GM18520 (cell line): ENCODE results near the gene IGSF10.

Experiments used
- ATAC-seq: cut with Tn5 transposase; IDR thresholded peaks from one replicate; pipeline ENCODE4 v1.9.1; 2021; ENCODE audit not compliant: unreplicated experiment

IGSF10 gene

GRCh38 chr3:151423091-151423490 lies 37.8 kb downstream of the IGSF10 start:
- no peak for ATAC-seq

DNA sequence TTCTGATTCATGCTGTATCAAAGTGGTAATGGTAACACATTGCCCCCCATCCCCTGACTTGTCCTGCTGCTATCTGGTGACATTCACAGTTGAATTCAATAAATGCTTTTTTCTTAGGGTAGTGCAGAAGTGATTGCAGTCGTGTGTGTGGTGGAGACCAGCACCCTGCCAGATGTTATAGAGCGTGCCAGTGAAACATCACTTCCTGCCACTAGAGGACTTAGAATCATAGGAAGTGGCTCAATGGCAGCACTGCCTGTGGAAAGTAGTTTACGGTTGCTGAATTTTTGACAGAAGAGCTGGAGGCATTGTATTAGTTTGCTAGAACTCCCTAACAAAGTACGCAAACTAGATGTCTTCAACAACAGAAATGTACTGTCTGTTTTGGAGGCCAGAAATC lies 38.9 kb downstream of the IGSF10 start:
- no peak for ATAC-seq

DNA sequence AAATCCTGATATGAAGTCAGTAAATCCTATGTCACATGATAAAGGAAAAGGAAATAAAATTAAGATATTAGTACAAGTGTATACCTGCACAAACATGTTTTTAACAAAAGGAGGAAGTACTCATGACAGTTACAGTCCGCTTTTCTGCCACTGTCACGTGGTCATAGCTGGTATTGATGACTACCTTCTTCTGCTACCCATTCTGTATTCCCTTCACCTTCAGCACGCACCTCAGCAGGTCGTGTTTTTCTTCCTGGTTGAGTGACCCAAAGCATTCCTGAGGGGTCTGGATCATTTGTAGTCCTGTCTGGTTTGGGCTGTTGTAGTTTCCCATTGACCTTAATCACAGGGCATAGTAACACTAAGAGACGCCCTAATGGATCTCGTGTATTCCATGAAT lies 41.1 kb downstream of the IGSF10 start:
- ATAC-seq: no peak

DNA sequence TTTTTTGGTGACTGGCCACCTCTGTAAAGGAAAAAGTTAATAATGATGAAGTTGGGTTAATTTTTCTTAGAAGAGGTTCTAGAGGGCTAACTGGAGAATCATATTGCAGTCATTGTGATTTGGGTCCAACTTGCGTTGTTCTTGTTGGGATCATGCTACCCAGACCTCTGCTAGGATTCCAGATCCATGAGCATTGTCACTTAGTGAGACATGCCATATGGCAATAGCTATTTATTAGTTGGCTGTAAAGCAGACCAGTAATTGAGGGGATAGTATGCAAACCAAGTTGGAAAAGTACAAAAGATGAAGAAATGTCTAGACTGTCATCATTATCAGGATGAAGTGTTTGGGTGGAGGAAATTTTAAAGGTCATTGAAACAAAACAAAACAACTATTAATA lies 45.6 kb downstream of the IGSF10 start:
- ATAC-seq: no peak

DNA sequence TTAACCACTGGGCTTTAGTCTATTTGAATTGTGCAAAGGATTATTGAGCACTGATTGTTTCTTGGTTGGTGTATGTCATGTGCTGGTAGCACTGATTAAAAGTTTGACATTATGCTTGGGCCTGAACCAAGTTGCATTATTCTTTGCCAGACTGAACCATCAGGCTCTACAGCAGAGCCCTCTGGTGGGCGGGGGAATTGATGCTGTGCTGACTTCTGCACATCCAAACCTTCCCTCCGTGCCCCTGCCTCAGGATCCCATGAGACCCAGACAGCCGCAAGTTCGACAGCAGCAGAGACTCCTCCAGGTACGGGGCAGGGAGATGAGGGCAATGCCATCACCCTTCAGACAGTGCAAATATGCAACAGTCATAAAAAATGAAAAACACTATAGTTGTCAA lies 47.9 kb downstream of the IGSF10 start:
- no peak for ATAC-seq
